ENCODE measurements around the gene LUZP2.

The LUZP2 gene

GRCh38 chr11:24514219-24514594 is 17.4 kb downstream of the LUZP2 start:
- Histone ChIP-seq H3F3A (ENCODE audit: insufficient read depth) (no peaks in the 10 kb centered on the region), H3K36me3 (ENCODE audit: low read length) (no peaks in the 10 kb centered on the region), H3K4me2 (ENCODE audit: low read depth, low read length, poor library complexity, severe bottlenecking) (no peak overlapping the region), H4K20me1 (ENCODE audit: low read depth, low read length) (no peaks in the 10 kb centered on the region), H3K27me3 (ENCODE audit: low read length) (no peaks in the 10 kb centered on the region), H3K9me3 (ENCODE audit: insufficient read depth, low read length) (no peaks in the 10 kb centered on the region), H3K27ac (ENCODE audit: low read depth, low read length) (no peak overlapping the region), H3K9me2 (replicated peaks; ENCODE audit: insufficient read depth, low read length) (no peaks in the 10 kb centered on the region), H3K4me3 (ENCODE audit: insufficient read depth, low read length, poor library complexity, severe bottlenecking) (no peak overlapping the region), H2AFZ (ENCODE audit: low read depth, low read length, severe bottlenecking) (no peak overlapping the region), H3K9ac (ENCODE audit: low read length) (no peak overlapping the region), H3K79me2 (ENCODE audit: insufficient read depth, low read length) (no peaks in the 10 kb centered on the region)
- TF ChIP-seq EZH2phosphoT487 (conservative IDR thresholded peaks at IDR 0.05; ENCODE audit: low read length) (no peak), CTCF (IDR thresholded peaks at IDR 0.05; ENCODE audit: insufficient read depth, low read length, poor library complexity, severe bottlenecking) (no peak)

GRCh38 chr11:24515632-24516031 is 18.8 kb downstream of the LUZP2 start:
- no peak overlapping the region for H3K27ac ChIP-seq (ENCODE audit: low read depth, low read length)
- no peaks in the 10 kb centered on the region for H3K9me2 ChIP-seq (replicated peaks; ENCODE audit: insufficient read depth, low read length)
- no peaks in the 10 kb centered on the region for H4K20me1 ChIP-seq (ENCODE audit: low read depth, low read length)
- TF ChIP-seq CTCF (IDR thresholded peaks at IDR 0.05; ENCODE audit: insufficient read depth, low read length, poor library complexity, severe bottlenecking) (no peak), EZH2phosphoT487 (conservative IDR thresholded peaks at IDR 0.05; ENCODE audit: low read length) (no peak)
- H3K9ac ChIP-seq (ENCODE audit: low read length) = no peak overlapping the region
- H3K36me3 ChIP-seq (ENCODE audit: low read length) = no peaks in the 10 kb centered on the region
- no peaks in the 10 kb centered on the region for H3K9me3 ChIP-seq (ENCODE audit: insufficient read depth, low read length)
- no peak overlapping the region for H3K4me3 ChIP-seq (ENCODE audit: insufficient read depth, low read length, poor library complexity, severe bottlenecking)
- no peaks in the 10 kb centered on the region for H3K79me2 ChIP-seq (ENCODE audit: insufficient read depth, low read length)
- no peak overlapping the region for H3K4me2 ChIP-seq (ENCODE audit: low read depth, low read length, poor library complexity, severe bottlenecking)
- no peaks in the 10 kb centered on the region for H3K27me3 ChIP-seq (ENCODE audit: low read length)
- no peaks in the 10 kb centered on the region for H3F3A ChIP-seq (ENCODE audit: insufficient read depth)
- H2AFZ ChIP-seq (ENCODE audit: low read depth, low read length, severe bottlenecking) = no peak overlapping the region

- Histone ChIP-seq H3F3A (ENCODE audit: insufficient read depth) (no peaks in the 10 kb centered on the region), H3K9ac (ENCODE audit: low read length) (no peak overlapping the region), H3K27me3 (ENCODE audit: low read length) (no peaks in the 10 kb centered on the region), H3K27ac (ENCODE audit: low read depth, low read length) (no peak overlapping the region), H3K9me3 (ENCODE audit: insufficient read depth, low read length) (no peaks in the 10 kb centered on the region), H3K4me2 (ENCODE audit: low read depth, low read length, poor library complexity, severe bottlenecking) (no peak overlapping the region), H3K9me2 (replicated peaks; ENCODE audit: insufficient read depth, low read length) (no peaks in the 10 kb centered on the region), H2AFZ (ENCODE audit: low read depth, low read length, severe bottlenecking) (no peak overlapping the region), H3K4me3 (ENCODE audit: insufficient read depth, low read length, poor library complexity, severe bottlenecking) (no peak overlapping the region), H4K20me1 (ENCODE audit: low read depth, low read length) (no peaks in the 10 kb centered on the region), H3K79me2 (ENCODE audit: insufficient read depth, low read length) (no peaks in the 10 kb centered on the region), H3K36me3 (ENCODE audit: low read length) (no peaks in the 10 kb centered on the region)
- TF ChIP-seq CTCF (IDR thresholded peaks at IDR 0.05; ENCODE audit: insufficient read depth, low read length, poor library complexity, severe bottlenecking) = no peak
- TF ChIP-seq EZH2phosphoT487 (conservative IDR thresholded peaks at IDR 0.05; ENCODE audit: low read length) = no peak
Observed at GRCh38 chr11:24516638-24517037, 19.8 kb downstream of the LUZP2 start.

GRCh38 chr11:24521601-24522000 is 24.7 kb downstream of the LUZP2 start:
- H3F3A ChIP-seq (ENCODE audit: insufficient read depth) = no peaks in the 10 kb centered on the region
- no peak overlapping the region for H3K4me2 ChIP-seq (ENCODE audit: low read depth, low read length, poor library complexity, severe bottlenecking)
- H2AFZ ChIP-seq (ENCODE audit: low read depth, low read length, severe bottlenecking) = no peak overlapping the region
- no peak overlapping the region for H3K4me3 ChIP-seq (ENCODE audit: insufficient read depth, low read length, poor library complexity, severe bottlenecking)
- H3K9ac ChIP-seq (ENCODE audit: low read length) = no peak overlapping the region
- TF ChIP-seq CTCF (IDR thresholded peaks at IDR 0.05; ENCODE audit: insufficient read depth, low read length, poor library complexity, severe bottlenecking) (no peak), EZH2phosphoT487 (conservative IDR thresholded peaks at IDR 0.05; ENCODE audit: low read length) (no peak)
- H3K9me2 ChIP-seq (replicated peaks; ENCODE audit: insufficient read depth, low read length) = no peaks in the 10 kb centered on the region
- no peaks in the 10 kb centered on the region for H4K20me1 ChIP-seq (ENCODE audit: low read depth, low read length)
- H3K27me3 ChIP-seq (ENCODE audit: low read length) = no peaks in the 10 kb centered on the region
- H3K9me3 ChIP-seq (ENCODE audit: insufficient read depth, low read length) = no peaks in the 10 kb centered on the region
- H3K36me3 ChIP-seq (ENCODE audit: low read length) = no peaks in the 10 kb centered on the region
- H3K79me2 ChIP-seq (ENCODE audit: insufficient read depth, low read length) = no peaks in the 10 kb centered on the region
- no peak overlapping the region for H3K27ac ChIP-seq (ENCODE audit: low read depth, low read length)
